Cardiac muscle cell (in vitro differentiated cells and primary cell): ENCODE results near the gene IL5RA. TPM values are rescaled to one million over a fixed set of nuclear protein-coding genes. Genes with fewer than 3 reads are reported as not detected.
A peak's percentile ranks its signal among the peaks of the same experiment; 100 is the strongest.

ENCODE experiments used
- DNase-seq, 2 donors: peaks; one replicate each; pipeline versions ENCODE4 v3.0.0 to v3.0.0-alpha.2; 2010 to 2017; ENCODE audit warnings: low read depth in 1 of 2, low spot score in 1 of 2
- H3K27ac ChIP-seq: fragments of 200-600 bp; sonication (generic); 2 replicates; pipeline ENCODE4 v1.5.1; 2016
- H3K27me3 ChIP-seq: fragments of 200-600 bp; sonication (generic); 2 replicates; pipeline ENCODE4 v1.6.0; 2016; ENCODE audit warnings: control low read depth
- H3K36me3 ChIP-seq: fragments of 200-600 bp; sonication (generic); 2 replicates; pipeline ENCODE4 v1.5.1; 2016; ENCODE audit warnings: control low read depth
- H3K4me1 ChIP-seq: fragments of 200-600 bp; sonication (generic); 2 replicates; pipeline ENCODE4 v1.8.1; 2017; ENCODE audit warnings: low read depth, mild to moderate bottlenecking, mixed run types
- H3K4me3 ChIP-seq: fragments of 200-600 bp; sonication (generic); 2 replicates; pipeline ENCODE4 v1.5.1; 2016; ENCODE audit warnings: mild to moderate bottlenecking
- H3K9me3 ChIP-seq: fragments of 200-600 bp; sonication (generic); 2 replicates; pipeline ENCODE4 v1.5.1; 2017; ENCODE audit warnings: low read depth, mild to moderate bottlenecking, control low read depth
- CTCF ChIP-seq: IDR thresholded peaks from 2 replicates; pipeline ENCODE4 v1.5.1; 2012; ENCODE audit warnings: low read depth, mild to moderate bottlenecking, low read length
- polyA plus RNA-seq: library from polyadenylated mRNA; unstranded; fragments of >200 nt; fragmentation: Nextera tagmentation; extraction: Ambion mirVana; gene quantifications from 2 replicates; pipeline ENCODE4 v1.2.1, GENCODE V29; 2016
- total RNA-seq: library from RNA; depleted of rRNA; stranded (reverse); fragments of >200 nt; gene quantifications from 2 replicates; pipeline ENCODE4 v1.2.3, GENCODE V29; 2016

IL5RA gene
- total and polyA plus RNA-seq, 2 experiments from 2014 or later: not detected

DNA sequence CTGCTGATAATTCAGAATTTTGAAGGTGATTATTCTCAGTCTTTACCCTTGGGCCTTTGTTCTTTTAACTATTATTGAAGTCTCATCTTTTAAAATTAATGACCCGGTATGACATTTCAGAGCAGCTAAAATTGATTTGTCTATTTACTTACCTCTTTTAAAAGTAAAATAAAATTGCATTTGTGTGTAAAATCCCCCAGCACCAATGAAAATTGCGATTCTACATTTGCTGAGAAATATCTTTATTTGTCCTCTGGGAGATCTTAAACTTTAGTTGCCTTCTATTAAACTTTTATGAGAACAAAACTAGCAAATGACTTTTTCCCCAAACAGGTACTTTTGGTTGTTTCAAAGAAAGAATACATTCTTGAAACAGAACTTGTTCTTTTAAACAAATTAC lies 7.5 kb upstream of the IL5RA start:
- Histone ChIP-seq H3K4me3 (no peak overlapping the region), H3K27me3 (no peaks in the 10 kb centered on the region)
- TF ChIP-seq CTCF: no peak

GRCh38 chr3:3113042-3113709 lies 3.0 kb upstream of the IL5RA start:
- H3K4me1 ChIP-seq: no peaks in the 10 kb centered on the region
- H3K9me3 ChIP-seq: no peaks in the 10 kb centered on the region
- H3K27ac ChIP-seq: no peak overlapping the region
- H3K4me3 ChIP-seq: no peak overlapping the region
- DNase-seq: peak; percentile 47 to 67
- TF ChIP-seq CTCF: no peak
- H3K27me3 ChIP-seq: no peaks in the 10 kb centered on the region
- H3K36me3 ChIP-seq: no peaks in the 10 kb centered on the region

More for the DNA sequence above, 7.5 kb upstream of the IL5RA start:
- Histone ChIP-seq H3K27ac (no peak overlapping the region), H3K9me3 (no peaks in the 10 kb centered on the region), H3K4me1 (no peaks in the 10 kb centered on the region), H3K36me3 (no peaks in the 10 kb centered on the region)
- DNase-seq: no peak

GRCh38 chr3:3110749-3111361 lies 681 bp upstream of the IL5RA start:
- no peak for DNase-seq
- H3K27ac ChIP-seq: no peak overlapping the region

GRCh38 chr3:3109407-3110298 lies 521 bp downstream of the IL5RA start:
- TF ChIP-seq CTCF: no peak
- H3K4me3 ChIP-seq: no peak overlapping the region
- no peak overlapping the region for H3K27ac ChIP-seq
- H3K36me3 ChIP-seq: no peaks in the 10 kb centered on the region
- H3K4me1 ChIP-seq: no peaks in the 10 kb centered on the region
- peak in 1 of 2 donors; percentile 18 for DNase-seq
- H3K9me3 ChIP-seq: no peaks in the 10 kb centered on the region
- no peaks in the 10 kb centered on the region for H3K27me3 ChIP-seq

More at GRCh38 chr3:3110749-3111361, 681 bp upstream of the IL5RA start:
- H3K27me3 ChIP-seq: no peaks in the 10 kb centered on the region
- H3K9me3 ChIP-seq: no peaks in the 10 kb centered on the region
- H3K4me1 ChIP-seq: no peaks in the 10 kb centered on the region
- no peaks in the 10 kb centered on the region for H3K36me3 ChIP-seq
- H3K4me3 ChIP-seq: no peak overlapping the region
- no peak for TF ChIP-seq CTCF

GRCh38 chr3:3107858-3108257 lies 2.3 kb downstream of the IL5RA start:
- Histone ChIP-seq H3K27ac (no peak overlapping the region), H3K27me3 (no peaks in the 10 kb centered on the region), H3K9me3 (no peaks in the 10 kb centered on the region), H3K4me1 (no peaks in the 10 kb centered on the region), H3K36me3 (no peaks in the 10 kb centered on the region), H3K4me3 (no peak overlapping the region)
- no peak for DNase-seq
- no peak for TF ChIP-seq CTCF
